Activated CD8-positive, alpha-beta memory T cell treated with anti-CD3 and anti-CD28 coated beads for 48 hours (primary cell): ENCODE measurements around the gene BTLA.
"Not testable (repeated sequence)": the region's sequence is repeated elsewhere in the genome, so short reads cannot be mapped to it uniquely, and the experiment has no call there.

Experiments used
- DNase-seq, 3 experiments: peaks; one replicate each; pipeline ENCODE4 v3.0.0-alpha.2; 2020; ENCODE audit warnings: low read depth in 2 of 3, low spot score in 2 of 3

BTLA gene

DNA sequence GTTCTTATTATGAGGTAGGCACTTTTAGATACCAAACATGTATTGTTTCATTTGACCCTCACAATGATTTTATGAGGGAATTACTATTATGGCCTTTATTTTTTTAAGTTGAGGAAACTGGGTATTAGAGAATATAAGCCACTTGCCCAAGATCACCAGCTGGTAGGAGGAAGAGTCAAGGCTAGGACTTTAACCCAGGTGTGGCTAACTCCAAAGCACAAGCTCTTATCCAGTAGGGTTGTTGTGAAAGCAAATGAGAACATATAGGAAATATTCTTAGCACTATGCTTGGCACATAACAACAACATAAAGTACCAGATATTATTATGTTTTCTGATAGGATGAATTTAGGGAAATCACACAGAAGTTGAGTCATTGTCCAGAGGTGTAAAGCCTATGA is 7.9 kb downstream of the BTLA start:
- DNase-seq = no peak

DNA sequence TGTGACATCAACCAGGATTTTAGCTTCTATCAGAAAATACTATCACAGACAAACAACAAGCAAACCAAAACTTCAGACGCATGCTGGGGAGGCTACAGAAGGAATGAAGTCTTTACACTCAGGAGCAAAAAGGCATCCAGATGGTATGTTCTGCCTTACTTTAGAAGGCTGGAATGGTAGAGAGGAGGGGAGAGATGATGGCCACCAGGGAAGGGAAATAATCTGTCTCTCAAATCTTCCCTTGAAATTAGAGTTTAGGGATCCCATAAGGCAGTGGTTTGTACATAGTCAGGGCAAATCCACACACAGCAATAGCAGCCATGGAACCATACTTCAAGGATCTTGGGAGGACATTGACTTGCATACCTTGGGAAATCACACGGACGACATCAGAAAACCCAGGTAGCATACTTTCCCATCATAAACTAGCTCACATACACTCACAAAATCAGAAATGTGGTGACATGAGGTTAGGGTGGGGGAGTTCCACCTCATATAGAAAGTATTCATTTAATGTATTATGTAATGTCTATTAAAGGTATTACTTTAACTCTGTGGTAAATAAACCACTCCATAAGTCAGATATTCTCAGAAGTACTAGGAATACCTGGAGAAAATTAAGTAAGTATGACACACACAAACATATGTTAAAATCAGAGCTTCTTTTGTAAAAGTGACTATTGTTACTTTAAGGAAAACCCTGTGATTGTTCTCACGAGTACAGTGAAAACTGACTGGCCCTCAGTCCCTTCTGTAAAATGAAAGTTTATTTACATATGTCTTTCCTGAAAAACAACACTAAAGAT is 9.4 kb downstream of the BTLA start:
- no peak for DNase-seq

DNA sequence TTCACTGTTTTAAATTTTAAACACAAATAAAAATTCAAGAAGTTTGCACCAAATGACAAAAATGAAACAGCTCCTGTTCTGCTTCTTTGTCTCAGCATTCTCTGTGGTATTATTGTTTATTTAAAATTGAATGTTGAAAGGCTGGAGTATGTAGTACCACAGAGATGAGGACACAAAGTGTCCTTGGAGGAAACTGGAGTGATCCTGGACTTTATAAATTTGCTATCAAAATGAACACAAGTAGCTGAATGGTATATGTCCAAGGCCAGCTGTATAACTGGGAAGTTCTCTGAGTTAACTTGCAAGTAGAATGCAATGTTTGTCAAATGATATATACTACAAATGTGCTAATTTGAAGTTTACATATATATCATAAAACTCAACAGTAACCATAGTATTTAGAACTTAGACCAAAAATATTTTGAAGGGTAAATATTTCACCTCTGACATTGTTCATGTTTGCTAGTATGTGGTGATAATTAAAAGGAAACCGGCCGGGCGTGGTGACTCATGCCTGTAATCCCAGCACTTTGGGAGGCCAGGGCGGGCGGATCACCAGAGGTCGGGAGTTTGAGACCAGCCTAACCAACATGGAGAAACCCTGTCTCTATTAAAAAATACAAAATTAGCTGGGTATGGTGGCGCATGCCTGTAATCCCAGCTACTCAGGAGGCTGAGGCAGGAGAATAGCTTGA is 12.3 kb downstream of the BTLA start:
- no peak for DNase-seq

DNA sequence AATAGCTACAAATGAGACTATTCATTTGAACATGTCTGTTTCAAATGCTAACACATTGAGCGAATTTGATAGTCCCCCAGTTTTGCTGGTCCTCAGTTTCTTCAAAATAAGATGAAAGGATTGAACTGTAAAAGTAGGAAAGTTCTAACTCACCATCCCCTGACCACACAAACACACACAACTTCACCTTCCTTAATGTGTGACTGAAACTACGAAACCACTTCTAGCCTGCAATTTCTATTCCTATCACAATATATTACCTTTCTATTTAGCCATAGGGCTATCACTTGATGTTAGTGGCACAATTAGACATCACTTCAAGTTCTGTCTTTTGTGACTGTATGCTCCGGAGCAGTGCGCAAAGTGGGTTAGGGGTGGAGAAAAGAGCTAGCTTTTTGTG is 14.9 kb downstream of the BTLA start:
- DNase-seq = no peak

DNA sequence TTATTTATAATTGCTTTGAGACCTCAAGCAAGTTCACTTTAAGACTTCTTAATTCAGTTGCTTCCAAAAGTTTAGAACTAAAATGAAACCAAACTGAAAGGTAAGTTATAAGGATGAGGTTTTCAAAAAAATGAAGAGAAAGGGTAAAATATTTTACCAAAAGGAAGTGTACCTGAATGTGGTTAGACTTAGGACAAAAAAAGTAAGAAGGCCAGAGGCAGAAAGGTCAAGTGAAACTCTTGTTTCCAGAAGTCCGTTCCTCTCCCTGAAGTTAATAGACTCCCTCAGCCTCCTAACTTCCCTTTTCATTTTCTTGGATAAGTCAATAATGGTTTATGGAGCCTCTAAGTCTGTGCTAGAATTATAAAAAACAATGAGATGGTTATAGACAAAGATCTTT is 16.6 kb downstream of the BTLA start:
- DNase-seq = no peak

DNA sequence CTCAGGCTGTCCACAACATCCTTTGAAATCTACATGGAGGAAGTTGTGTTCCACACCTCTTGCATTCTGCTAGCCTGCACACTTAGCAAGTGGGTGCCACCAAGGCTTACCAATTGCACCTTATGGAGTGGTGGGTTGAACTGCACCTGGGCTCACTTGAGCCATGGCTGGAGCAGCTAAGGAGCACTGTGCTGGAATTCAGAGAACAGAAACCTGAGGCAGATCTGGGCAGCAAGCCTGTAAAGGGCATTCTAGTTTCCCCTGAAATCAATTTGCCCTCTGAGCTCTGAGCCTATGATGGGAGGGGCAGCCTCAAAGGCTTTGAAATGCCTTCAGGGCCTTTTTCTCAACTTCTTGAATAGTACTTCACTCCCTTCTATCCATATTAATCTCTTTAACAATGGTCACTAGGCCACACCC is 18.0 kb downstream of the BTLA start:
- no peak for DNase-seq

DNA sequence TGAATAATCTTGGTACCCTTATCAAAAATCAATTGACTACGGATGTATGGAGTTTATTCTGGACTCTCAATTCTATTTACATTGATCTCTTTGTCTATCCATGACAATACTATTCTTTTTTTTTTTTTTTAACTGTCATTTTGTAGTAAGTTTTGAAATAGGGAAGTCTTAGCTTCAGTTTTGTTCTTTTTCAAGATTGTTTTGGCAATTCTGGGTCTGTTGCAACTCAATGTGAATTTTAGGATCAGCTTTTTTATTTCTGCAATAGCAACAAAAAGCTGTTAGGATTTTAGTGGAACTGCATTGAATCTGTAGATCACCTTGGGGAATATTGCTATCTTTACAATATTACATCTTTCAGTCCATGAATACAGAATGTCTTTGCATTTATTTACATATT is 21.4 kb downstream of the BTLA start:
- DNase-seq = no peak

DNA sequence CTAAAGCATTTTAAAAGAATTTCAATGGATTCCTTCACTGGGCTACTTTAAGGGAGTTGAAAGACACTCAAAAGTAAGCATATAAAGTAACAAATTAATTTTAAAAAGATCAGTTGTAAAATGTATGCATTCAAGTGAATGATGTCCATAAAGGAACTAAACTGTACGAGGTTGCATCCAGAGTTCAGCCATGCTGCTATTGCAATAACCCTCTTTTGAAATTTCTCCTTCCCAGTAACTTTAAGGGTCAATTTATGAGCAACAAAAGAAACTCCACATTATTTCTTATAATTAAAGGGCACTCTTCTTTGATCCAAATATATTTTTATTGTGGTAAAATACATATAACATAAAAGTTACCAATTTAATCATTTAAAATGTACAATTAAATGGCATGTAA is 22.9 kb downstream of the BTLA start:
- DNase-seq = no peak

DNA sequence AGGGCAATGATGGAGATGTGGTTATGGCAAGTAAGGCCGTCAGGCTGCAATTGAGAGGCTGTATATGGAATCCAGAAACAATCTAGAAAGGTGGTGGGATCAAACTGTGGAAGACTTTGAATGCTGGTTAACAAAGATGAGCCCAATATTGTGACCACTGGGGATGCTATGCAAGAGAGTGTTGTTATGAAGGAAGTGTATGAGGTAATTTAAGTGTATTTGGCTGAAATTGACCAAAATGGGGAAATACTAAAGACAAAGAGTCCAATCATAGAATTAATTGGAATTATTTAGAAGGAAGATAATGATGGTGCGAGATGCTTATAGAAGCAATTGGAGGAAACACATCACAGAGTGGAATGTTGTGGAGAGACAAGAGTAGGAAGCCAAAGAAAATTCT is 24.5 kb downstream of the BTLA start:
- DNase-seq = no peak

DNA sequence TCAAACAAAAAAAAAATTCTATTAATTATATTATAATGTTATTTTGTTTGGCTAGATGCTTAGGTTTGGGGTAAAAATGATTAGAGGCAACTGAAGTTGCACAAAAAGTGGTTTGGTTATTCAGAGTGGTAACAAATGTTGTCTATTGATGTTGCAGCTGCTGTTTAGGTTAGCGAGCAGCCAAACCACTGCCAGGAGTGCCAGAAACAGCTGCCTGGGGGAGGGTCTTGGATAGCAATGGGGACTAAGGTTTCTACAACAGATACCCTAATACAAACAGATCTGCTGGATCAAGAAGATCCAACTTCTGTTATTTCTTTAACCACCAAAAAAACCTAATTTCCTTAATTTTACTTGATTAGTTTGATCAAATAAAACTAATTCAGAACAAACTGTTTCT is 26.6 kb downstream of the BTLA start:
- DNase-seq = no peak

DNA sequence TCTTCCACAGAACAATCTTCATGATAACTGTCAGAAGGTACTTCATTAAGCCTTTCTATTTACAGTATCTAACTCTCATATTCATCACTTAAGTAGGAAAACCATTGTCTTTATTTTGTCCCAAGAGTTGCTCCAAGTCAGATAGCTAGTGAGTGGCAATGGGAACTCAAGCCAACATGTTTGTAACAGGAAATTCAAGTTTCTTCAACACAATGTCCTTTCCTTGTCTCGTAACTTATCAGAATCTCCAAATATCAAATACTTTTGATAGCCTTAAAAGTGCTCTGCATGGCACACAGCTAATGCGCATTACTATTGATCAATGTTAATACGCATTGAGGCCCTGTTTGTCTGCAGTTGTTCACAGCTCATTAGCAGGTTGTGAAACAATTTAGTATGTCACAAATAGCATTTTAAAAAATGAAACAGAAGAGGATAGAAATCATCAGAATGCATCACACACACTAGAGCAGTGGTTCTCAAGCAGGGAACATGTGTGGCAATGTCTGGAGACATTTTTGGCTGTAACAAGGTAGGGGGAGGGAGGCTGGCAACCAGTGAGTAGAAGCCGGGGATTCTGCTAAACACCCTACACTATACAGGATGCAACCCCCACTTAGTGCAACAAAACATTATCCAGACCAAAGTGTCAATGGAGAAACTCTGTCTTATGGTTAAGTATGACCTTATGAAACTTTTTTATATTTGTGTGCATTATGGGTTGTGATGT is 27.5 kb downstream of the BTLA start:
- DNase-seq = no peak

DNA sequence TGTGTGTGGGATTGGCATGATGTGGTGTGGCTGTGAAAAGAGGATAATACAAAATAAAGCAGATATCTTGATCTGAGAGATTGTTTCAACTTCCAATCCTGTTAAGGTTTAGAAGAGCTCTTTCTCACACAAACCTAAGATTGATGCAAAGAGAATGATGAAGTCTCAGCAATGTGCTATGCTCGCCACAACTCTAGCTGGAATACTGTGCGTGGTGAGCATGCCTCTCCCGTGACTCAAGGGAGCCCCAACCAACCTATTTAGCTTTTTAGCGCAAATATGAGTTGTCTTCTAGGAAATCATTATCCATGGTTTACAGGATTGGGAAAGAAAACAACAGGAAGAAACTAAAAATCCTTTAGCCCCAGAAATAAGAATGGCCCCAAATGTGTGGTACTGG is 28.5 kb downstream of the BTLA start:
- DNase-seq = no peak

DNA sequence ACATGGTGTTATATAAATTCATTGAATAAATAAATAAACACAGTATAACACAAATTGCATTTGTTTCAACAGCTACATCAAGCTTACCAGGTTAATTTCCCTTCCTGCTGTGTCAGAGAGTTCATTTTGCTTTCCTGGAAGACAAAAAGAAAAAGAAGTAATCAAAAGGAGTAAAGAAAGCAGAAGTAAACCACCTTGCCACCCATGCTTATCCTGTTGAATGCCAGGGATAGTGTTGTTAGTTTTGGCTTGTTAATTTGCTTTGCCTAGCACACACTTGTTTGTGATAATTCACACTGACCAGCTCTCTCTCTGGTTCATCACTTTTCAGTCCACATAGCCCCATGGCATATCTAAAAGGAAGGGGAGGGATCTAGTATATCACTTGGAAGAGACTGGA is 29.6 kb downstream of the BTLA start:
- no peak for DNase-seq

DNA sequence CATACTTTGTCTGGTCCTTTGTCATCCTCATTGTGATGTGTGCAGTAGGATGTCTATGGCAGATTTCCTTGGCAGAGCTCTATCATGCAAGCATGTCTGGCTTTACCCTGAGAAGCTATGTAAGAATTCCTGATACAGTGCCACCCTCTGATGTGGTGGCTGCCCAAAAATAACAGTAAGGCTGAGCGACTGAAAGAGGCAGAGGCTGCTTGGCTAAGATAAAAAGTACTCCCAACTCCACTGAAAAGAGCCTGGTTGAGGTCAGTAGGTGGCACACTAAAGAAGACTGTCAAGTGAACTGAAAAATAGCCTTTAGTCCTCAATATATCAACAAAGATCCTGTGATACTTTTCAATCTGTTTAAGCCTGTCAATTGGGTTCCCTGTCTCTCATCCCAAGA is 31.7 kb downstream of the BTLA start:
- DNase-seq = no peak

DNA sequence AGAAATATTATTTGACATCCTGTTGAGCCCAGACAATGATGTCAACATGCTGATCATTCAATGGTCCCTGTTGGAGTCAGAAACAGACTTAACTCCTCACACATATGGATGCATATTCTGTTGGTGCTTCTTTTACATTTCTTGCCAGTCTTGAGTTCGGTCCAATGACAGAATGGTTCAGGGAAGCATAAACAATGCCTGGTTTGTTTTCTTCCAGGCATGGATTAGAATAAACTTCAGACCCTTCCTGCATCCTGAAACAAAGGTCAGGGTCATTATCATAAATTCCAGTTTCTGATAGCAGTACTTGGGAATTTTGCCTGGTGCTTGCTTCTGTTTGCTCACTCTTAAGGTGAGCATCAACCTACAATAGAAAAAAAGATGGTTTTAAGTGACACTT is 33.3 kb downstream of the BTLA start:
- no peak for DNase-seq

DNA sequence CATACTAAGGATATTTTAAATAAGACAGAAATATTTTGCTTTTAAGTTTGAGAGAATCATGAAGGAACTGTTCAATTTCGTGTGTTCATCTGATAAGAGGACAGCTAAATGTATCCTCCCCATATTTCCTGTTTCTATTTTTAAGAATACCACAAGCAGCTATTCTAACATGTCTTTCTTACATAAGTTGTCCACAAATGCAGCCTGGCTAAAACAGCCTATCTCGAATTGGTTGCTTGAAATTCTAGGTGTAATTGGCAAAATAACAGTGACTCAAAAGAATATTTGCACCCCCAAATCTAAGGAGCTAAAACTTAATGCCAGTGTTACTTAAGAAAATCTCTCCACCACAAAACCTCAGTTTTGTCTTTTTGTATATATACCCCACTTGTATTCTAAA is 35.0 kb downstream of the BTLA start:
- DNase-seq = no peak

DNA sequence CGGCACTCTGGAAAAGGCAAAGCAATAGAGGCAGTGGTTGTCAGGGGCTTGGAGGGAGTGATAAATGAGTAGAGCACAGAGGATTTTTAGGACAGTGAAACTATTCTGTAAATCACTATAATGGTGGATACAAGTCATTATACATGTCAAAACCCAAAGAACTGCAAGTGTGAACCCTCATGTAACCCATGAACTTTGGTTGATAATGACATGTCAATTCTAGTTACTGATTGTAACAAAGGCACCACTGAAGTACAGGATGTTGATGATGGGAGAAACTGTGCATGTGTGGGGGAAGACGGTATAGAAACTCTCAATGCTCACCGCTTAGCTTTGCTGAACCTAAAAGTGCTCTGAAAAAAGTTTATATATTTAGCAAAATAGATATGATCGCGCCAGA is 36.0 kb downstream of the BTLA start:
- DNase-seq = no peak

DNA sequence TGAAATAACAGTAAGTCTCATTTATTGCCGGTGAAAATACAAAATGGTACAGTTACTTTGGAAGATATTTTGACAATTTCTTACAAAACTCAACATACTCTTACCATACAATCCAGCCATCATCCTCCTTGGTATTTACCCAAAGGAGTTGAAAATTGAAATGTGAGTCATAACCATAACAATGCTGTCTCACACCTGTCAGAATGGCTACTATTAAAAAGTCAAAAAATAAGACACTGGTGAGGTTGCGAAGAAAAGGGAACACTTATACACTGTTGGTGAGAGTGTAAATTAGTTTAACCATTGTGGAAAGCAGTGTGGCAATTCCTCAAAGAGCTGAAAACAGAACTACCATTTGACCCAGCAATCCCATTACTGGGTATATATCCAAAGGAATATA is 37.5 kb downstream of the BTLA start:
- DNase-seq = not testable (repeated sequence)

DNA sequence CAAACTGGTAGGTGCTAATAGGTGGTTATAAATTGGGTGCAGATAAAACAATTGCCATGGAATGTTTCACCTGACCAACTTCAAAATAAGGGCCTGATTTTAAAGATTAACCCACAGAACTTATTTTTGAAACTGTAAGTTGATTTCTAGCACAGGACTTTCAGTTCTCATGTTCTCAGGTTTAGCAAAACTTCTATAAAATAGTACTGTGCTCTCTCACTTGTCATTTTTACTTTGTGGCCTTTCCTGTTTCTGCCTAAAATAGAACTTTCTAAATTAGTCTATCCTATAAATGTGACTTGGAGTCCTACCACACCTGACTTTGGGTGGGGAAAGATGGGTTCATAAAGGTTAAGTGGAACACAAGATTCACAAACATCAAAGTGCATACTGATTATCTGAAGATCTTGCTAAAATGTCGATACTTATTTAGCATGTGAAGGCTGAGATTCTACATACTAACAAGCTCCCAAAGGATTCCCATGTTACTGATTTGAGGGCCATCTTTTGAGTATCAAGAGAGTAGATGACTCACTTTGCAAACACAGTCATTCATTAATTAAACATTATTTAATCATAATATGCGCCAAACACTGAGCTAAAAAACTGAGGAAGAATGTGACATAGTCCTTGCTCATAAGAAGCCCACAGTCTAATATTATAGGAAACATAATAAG is 38.6 kb downstream of the BTLA start:
- DNase-seq = no peak

DNA sequence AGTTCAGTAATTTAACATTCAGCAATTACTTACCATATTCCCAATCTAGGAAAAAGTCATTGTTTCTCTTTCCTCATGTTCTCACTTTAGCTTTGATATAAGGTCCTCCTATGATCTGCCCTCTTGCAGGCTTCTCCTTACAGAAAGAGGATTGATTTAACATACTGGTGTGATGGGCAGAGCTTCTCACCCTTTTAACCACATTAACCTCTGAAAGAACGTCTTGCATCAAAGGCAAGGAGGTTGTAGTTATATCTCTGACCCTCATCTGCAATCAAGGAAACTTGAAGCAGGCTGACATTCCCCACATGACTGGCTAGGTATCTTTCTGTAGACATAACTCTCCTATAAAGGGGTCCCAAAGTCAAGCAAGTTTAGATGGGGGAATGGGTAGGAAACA is 39.5 kb downstream of the BTLA start:
- DNase-seq = no peak

DNA sequence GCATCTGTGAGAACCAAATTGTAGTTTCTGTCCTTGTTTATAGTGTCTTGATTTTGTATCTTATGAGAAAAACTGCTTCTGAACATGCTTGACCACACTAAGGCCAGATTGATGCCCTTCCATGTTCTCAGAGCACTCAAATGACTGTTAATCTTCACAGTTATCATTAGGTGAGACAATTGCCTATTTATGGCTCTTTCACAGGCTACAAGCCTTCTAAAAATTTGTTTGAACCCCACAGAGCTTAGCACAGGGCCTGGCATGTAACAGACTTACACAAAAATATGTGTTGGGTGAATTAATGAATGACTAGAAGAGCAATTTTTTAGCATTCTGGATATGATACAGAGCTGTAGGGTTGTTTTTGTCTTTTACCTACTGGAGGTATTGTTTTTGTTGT is 43.1 kb downstream of the BTLA start:
- DNase-seq = no peak

DNA sequence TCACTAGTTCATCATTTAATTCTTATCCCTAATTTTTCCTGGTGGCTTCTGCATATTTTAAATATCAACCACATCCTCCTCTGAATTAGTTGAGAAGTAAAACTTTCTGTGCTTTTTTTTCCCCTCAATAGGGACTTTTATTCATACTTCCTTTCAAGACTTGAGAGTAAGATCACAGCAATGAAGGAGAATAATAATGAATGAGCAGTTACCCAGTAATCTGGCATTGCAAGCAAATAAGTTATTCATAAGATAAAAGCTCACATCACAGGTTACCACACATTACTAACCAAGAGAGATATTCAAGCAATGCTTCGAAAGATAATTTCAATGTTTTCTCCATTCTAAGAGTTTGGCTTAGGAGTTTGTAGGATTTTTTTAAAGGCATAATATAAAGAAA is 50.3 kb downstream of the BTLA start:
- DNase-seq = no peak
